ENCODE results near the gene SLC35E3.

Gene SLC35E3

DNA sequence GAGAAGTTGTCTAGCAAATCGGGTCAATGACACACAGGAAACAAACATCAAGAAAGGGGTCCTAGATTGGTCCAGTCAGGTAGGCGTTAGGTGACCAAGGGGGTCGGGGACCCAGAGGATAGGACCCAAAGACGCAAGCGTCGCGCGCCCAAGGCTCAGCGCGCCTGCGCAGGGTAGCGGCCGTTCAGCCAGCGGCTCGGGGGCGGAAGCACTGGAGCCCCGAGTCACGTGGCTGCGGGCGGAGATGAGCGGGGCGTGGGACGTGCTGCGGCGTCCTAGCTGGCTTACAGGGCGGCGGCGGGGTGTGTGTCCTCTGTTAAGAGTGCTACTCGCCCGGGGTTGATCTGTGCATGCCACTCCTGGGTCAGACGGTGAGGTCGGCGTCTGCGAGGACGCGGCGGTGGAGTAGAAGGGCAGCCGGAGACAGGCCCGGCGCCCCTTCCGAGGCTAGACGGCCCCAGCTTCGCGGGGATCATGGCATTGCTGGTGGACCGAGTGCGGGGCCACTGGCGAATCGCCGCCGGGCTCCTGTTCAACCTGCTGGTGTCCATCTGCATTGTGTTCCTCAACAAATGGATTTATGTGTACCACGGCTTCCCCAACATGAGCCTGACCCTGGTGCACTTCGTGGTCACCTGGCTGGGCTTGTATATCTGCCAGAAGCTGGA is at the start of gene SLC35E3:
Gene SLC35E3, plus strand, starts transcription at position 273 of the 668 bp plus-strand sequence. Its CDS starts 202 bp downstream, at position 475.
- Histone ChIP-seq H3K27me3 (ENCODE audit: control insufficient read depth in 5 of 5, insufficient read depth in 4 of 5, low read length in 5 of 5) (peaks cover 0 to 3% (median 0%) of the 10 kb centered on the region in 5 donors), H3K36me3 (ENCODE audit: control insufficient read depth in 5 of 5, insufficient read depth in 5 of 5, low read length in 5 of 5) (peaks cover 6 to 12% (median 10%) of the 10 kb centered on the region in 5 donors), H3K4me3 (ENCODE audit: low read depth in 1 of 5, low read length in 5 of 5) (peak within 1 kb of the TSS; percentile 82 to 98 (median 95)), H3K9ac (ENCODE audit: low read length in 5 of 5) (peak within 1 kb of the TSS; percentile 74 to 92 (median 78)), H3K4me1 (ENCODE audit: control insufficient read depth in 5 of 5, insufficient read depth in 5 of 5, low read length in 5 of 5) (peaks cover 3 to 25% (median 22%) of the 10 kb centered on the region in 5 donors), H3K9me3 (ENCODE audit: control insufficient read depth in 5 of 5, low read length in 5 of 5) (no peaks in the 10 kb centered on the region), H3K27ac (ENCODE audit: low read depth, low read length) (peak within 1 kb of the TSS; percentile 80)

GRCh38 chr12:68699486-68699885 is 46.5 kb upstream of the SLC35E3 start:
- H3K27ac ChIP-seq (ENCODE audit: low read depth, low read length): no peak overlapping the region
- H3K4me1 ChIP-seq (ENCODE audit: control insufficient read depth in 5 of 5, insufficient read depth in 5 of 5, low read length in 5 of 5): no peaks in the 10 kb centered on the region
- no peaks in the 10 kb centered on the region for H3K27me3 ChIP-seq (ENCODE audit: control insufficient read depth in 5 of 5, insufficient read depth in 4 of 5, low read length in 5 of 5)
- no peak overlapping the region for H3K4me3 ChIP-seq (ENCODE audit: low read depth in 1 of 5, low read length in 5 of 5)
- H3K9me3 ChIP-seq (ENCODE audit: control insufficient read depth in 5 of 5, low read length in 5 of 5): no peaks in the 10 kb centered on the region
- H3K9ac ChIP-seq (ENCODE audit: low read length in 5 of 5): no peak overlapping the region
- peaks cover 34 to 74% (median 54%) of the 10 kb centered on the region in 5 donors for H3K36me3 ChIP-seq (ENCODE audit: control insufficient read depth in 5 of 5, insufficient read depth in 5 of 5, low read length in 5 of 5)

- Histone ChIP-seq H3K4me3 (ENCODE audit: low read depth in 1 of 5, low read length in 5 of 5) (no peak overlapping the region), H3K27me3 (ENCODE audit: control insufficient read depth in 5 of 5, insufficient read depth in 4 of 5, low read length in 5 of 5) (no peaks in the 10 kb centered on the region), H3K36me3 (ENCODE audit: control insufficient read depth in 5 of 5, insufficient read depth in 5 of 5, low read length in 5 of 5) (peaks cover 24 to 54% (median 39%) of the 10 kb centered on the region in 5 donors)
Measured at GRCh38 chr12:68727776-68728175, 18.2 kb upstream of the SLC35E3 start.

DNA sequence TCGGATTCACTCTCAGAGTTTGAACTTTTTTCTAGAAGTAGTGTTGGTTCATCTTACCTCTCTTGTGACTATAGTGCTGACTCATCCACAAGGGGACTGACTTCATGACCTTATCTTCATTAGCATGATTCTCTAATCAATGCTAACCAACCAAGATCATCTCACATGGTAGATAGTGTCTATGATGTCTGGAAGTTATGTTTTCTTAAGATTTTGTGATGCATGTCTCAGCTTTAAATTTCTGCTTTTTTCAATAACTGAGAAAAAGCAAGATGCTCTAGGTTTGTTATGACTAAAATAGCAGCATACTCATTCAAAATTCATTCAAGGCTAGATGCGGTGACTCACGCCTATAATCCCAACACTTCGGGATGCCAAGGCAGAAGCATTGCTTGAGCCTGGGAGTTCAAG is 12.3 kb upstream of the SLC35E3 start:
- H3K9me3 ChIP-seq (ENCODE audit: control insufficient read depth in 5 of 5, low read length in 5 of 5): no peaks in the 10 kb centered on the region
- peaks cover 36 to 62% (median 46%) of the 10 kb centered on the region in 5 donors for H3K36me3 ChIP-seq (ENCODE audit: control insufficient read depth in 5 of 5, insufficient read depth in 5 of 5, low read length in 5 of 5)
- no peaks in the 10 kb centered on the region for H3K4me1 ChIP-seq (ENCODE audit: control insufficient read depth in 5 of 5, insufficient read depth in 5 of 5, low read length in 5 of 5)
- H3K27ac ChIP-seq (ENCODE audit: low read depth, low read length): no peak overlapping the region
- no peaks in the 10 kb centered on the region for H3K27me3 ChIP-seq (ENCODE audit: control insufficient read depth in 5 of 5, insufficient read depth in 4 of 5, low read length in 5 of 5)
- no peak overlapping the region for H3K4me3 ChIP-seq (ENCODE audit: low read depth in 1 of 5, low read length in 5 of 5)
- H3K9ac ChIP-seq (ENCODE audit: low read length in 5 of 5): no peak overlapping the region

More at GRCh38 chr12:68727776-68728175, 18.2 kb upstream of the SLC35E3 start:
- Histone ChIP-seq H3K4me1 (ENCODE audit: control insufficient read depth in 5 of 5, insufficient read depth in 5 of 5, low read length in 5 of 5) (no peaks in the 10 kb centered on the region), H3K9ac (ENCODE audit: low read length in 5 of 5) (no peak overlapping the region), H3K27ac (ENCODE audit: low read depth, low read length) (no peak overlapping the region), H3K9me3 (ENCODE audit: control insufficient read depth in 5 of 5, low read length in 5 of 5) (no peaks in the 10 kb centered on the region)

GRCh38 chr12:68739891-68740290 is 6.1 kb upstream of the SLC35E3 start:
- no peak overlapping the region for H3K4me3 ChIP-seq (ENCODE audit: low read depth in 1 of 5, low read length in 5 of 5)
- H3K36me3 ChIP-seq (ENCODE audit: control insufficient read depth in 5 of 5, insufficient read depth in 5 of 5, low read length in 5 of 5): peaks cover 26 to 46% (median 27%) of the 10 kb centered on the region in 5 donors
- no peaks in the 10 kb centered on the region for H3K4me1 ChIP-seq (ENCODE audit: control insufficient read depth in 5 of 5, insufficient read depth in 5 of 5, low read length in 5 of 5)
- no peak overlapping the region for H3K27ac ChIP-seq (ENCODE audit: low read depth, low read length)
- no peak overlapping the region for H3K9ac ChIP-seq (ENCODE audit: low read length in 5 of 5)
- no peaks in the 10 kb centered on the region for H3K9me3 ChIP-seq (ENCODE audit: control insufficient read depth in 5 of 5, low read length in 5 of 5)
- no peaks in the 10 kb centered on the region for H3K27me3 ChIP-seq (ENCODE audit: control insufficient read depth in 5 of 5, insufficient read depth in 4 of 5, low read length in 5 of 5)

- Histone ChIP-seq H3K9me3 (ENCODE audit: control insufficient read depth in 5 of 5, low read length in 5 of 5) (no peaks in the 10 kb centered on the region), H3K4me3 (ENCODE audit: low read depth in 1 of 5, low read length in 5 of 5) (no peak overlapping the region), H3K36me3 (ENCODE audit: control insufficient read depth in 5 of 5, insufficient read depth in 5 of 5, low read length in 5 of 5) (peaks cover 8 to 19% (median 14%) of the 10 kb centered on the region in 5 donors), H3K4me1 (ENCODE audit: control insufficient read depth in 5 of 5, insufficient read depth in 5 of 5, low read length in 5 of 5) (peaks cover 3 to 22% (median 22%) of the 10 kb centered on the region in 5 donors), H3K9ac (ENCODE audit: low read length in 5 of 5) (no peak overlapping the region), H3K27me3 (ENCODE audit: control insufficient read depth in 5 of 5, insufficient read depth in 4 of 5, low read length in 5 of 5) (peaks cover 0 to 3% (median 0%) of the 10 kb centered on the region in 5 donors), H3K27ac (ENCODE audit: low read depth, low read length) (no peak overlapping the region)
Measured at GRCh38 chr12:68743356-68743755, 2.6 kb upstream of the SLC35E3 start.

GRCh38 chr12:68745376-68745903 is 536 bp upstream of the SLC35E3 start:
- H3K4me1 ChIP-seq (ENCODE audit: control insufficient read depth in 5 of 5, insufficient read depth in 5 of 5, low read length in 5 of 5): peaks cover 3 to 25% (median 22%) of the 10 kb centered on the region in 5 donors
- peaks cover 0 to 3% (median 0%) of the 10 kb centered on the region in 5 donors for H3K27me3 ChIP-seq (ENCODE audit: control insufficient read depth in 5 of 5, insufficient read depth in 4 of 5, low read length in 5 of 5)
- peak overlapping the region; percentile 82 to 98 (median 95) for H3K4me3 ChIP-seq (ENCODE audit: low read depth in 1 of 5, low read length in 5 of 5)
- peak overlapping the region; percentile 80 for H3K27ac ChIP-seq (ENCODE audit: low read depth, low read length)
- peak overlapping the region; percentile 74 to 92 (median 78) for H3K9ac ChIP-seq (ENCODE audit: low read length in 5 of 5)
- peaks cover 6 to 10% (median 10%) of the 10 kb centered on the region in 5 donors for H3K36me3 ChIP-seq (ENCODE audit: control insufficient read depth in 5 of 5, insufficient read depth in 5 of 5, low read length in 5 of 5)
- no peaks in the 10 kb centered on the region for H3K9me3 ChIP-seq (ENCODE audit: control insufficient read depth in 5 of 5, low read length in 5 of 5)

- Histone ChIP-seq H3K9me3 (ENCODE audit: control insufficient read depth in 5 of 5, low read length in 5 of 5) (no peaks in the 10 kb centered on the region), H3K27ac (ENCODE audit: low read depth, low read length) (peak overlapping the region; percentile 80)
Measured at GRCh38 chr12:68746572-68747180, 700 bp downstream of the SLC35E3 start.

DNA sequence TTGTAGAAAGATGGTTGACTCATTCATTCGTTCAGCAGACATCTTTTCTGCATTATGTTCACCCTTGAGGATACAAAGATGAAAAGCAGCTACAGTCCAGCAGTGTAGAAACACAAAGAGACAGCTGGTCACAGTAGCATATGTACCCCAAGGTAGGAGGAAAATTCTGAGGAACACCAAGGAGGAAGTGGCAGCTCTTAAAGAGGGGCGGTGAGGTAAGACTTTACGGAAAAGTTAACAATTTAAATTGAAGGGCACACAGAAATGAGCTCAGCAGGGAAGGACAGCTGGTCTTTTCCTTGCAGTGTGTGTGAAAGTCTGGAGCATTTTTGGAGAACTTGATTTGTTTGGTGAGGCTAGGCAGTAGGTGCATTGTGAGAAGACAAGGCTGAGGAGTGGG is 3.5 kb downstream of the SLC35E3 start:
- H3K9me3 ChIP-seq (ENCODE audit: control insufficient read depth in 5 of 5, low read length in 5 of 5): no peaks in the 10 kb centered on the region
- no peak overlapping the region for H3K4me3 ChIP-seq (ENCODE audit: low read depth in 1 of 5, low read length in 5 of 5)
- H3K9ac ChIP-seq (ENCODE audit: low read length in 5 of 5): no peak overlapping the region
- H3K27ac ChIP-seq (ENCODE audit: low read depth, low read length): no peak overlapping the region
- peaks cover 3 to 25% (median 22%) of the 10 kb centered on the region in 5 donors for H3K4me1 ChIP-seq (ENCODE audit: control insufficient read depth in 5 of 5, insufficient read depth in 5 of 5, low read length in 5 of 5)
- peaks cover 0 to 3% (median 0%) of the 10 kb centered on the region in 5 donors for H3K27me3 ChIP-seq (ENCODE audit: control insufficient read depth in 5 of 5, insufficient read depth in 4 of 5, low read length in 5 of 5)
- peaks cover 5 to 17% (median 11%) of the 10 kb centered on the region in 5 donors for H3K36me3 ChIP-seq (ENCODE audit: control insufficient read depth in 5 of 5, insufficient read depth in 5 of 5, low read length in 5 of 5)

More at GRCh38 chr12:68746572-68747180, 700 bp downstream of the SLC35E3 start:
- peaks cover 3 to 25% (median 22%) of the 10 kb centered on the region in 5 donors for H3K4me1 ChIP-seq (ENCODE audit: control insufficient read depth in 5 of 5, insufficient read depth in 5 of 5, low read length in 5 of 5)
- H3K27me3 ChIP-seq (ENCODE audit: control insufficient read depth in 5 of 5, insufficient read depth in 4 of 5, low read length in 5 of 5): peaks cover 0 to 3% (median 0%) of the 10 kb centered on the region in 5 donors
- peak overlapping the region; percentile 82 to 98 (median 95) for H3K4me3 ChIP-seq (ENCODE audit: low read depth in 1 of 5, low read length in 5 of 5)
- H3K36me3 ChIP-seq (ENCODE audit: control insufficient read depth in 5 of 5, insufficient read depth in 5 of 5, low read length in 5 of 5): peaks cover 2 to 11% (median 8%) of the 10 kb centered on the region in 5 donors
- peak overlapping the region; percentile 59 to 92 (median 78) for H3K9ac ChIP-seq (ENCODE audit: low read length in 5 of 5)

- H3K9ac ChIP-seq (ENCODE audit: low read length in 5 of 5): no peak overlapping the region
- H3K27ac ChIP-seq (ENCODE audit: low read depth, low read length): no peak overlapping the region
- peaks cover 0 to 3% (median 0%) of the 10 kb centered on the region in 5 donors for H3K27me3 ChIP-seq (ENCODE audit: control insufficient read depth in 5 of 5, insufficient read depth in 4 of 5, low read length in 5 of 5)
- H3K4me1 ChIP-seq (ENCODE audit: control insufficient read depth in 5 of 5, insufficient read depth in 5 of 5, low read length in 5 of 5): peaks cover 3 to 25% (median 22%) of the 10 kb centered on the region in 5 donors
- H3K4me3 ChIP-seq (ENCODE audit: low read depth in 1 of 5, low read length in 5 of 5): no peak overlapping the region
- H3K9me3 ChIP-seq (ENCODE audit: control insufficient read depth in 5 of 5, low read length in 5 of 5): no peaks in the 10 kb centered on the region
- H3K36me3 ChIP-seq (ENCODE audit: control insufficient read depth in 5 of 5, insufficient read depth in 5 of 5, low read length in 5 of 5): peaks cover 7 to 21% (median 13%) of the 10 kb centered on the region in 5 donors
Measured at GRCh38 chr12:68749861-68750260, 3.9 kb downstream of the SLC35E3 start.

All from subcutaneous abdominal adipose tissue (tissue), 5 donors.